NCI-H510A (cell line): ENCODE data around the gene CCDC201.

Source experiments
- DNase-seq: peaks from one replicate; lab custom pipeline; 2025; lab: John Stamatoyannopoulos, UW

Gene CCDC201, protein sequence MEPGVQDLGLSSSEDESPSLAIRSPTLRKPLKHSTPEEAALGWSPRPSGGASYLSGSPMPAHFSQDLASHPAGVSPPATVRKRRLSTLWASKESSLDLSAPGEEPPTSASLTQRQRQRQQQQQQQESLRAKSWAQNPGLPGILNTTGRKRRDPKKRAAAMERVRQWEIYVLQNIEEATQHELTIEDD

DNA sequence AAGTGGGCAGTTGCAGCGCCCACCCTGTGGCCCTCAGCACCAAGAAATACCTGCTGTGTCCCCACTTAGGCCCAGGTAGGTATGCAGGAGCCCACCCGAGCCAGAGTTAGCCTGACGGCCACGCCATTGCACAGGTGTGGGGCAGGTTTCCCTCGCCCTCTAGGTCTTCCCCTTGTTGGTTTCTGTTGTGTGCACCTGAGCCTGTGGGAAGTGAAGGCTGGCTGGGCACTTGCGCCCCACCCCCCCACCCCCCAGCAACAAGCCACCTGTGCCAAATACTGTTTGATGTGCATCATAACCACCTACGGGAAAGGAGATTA, at the start of gene CCDC201:
TSS of gene CCDC201 (minus strand) at position 48 of the 320 bp plus-strand sequence. CDS start 75 bp downstream, outside the sequence.
- DNase-seq, result no peak

DNA sequence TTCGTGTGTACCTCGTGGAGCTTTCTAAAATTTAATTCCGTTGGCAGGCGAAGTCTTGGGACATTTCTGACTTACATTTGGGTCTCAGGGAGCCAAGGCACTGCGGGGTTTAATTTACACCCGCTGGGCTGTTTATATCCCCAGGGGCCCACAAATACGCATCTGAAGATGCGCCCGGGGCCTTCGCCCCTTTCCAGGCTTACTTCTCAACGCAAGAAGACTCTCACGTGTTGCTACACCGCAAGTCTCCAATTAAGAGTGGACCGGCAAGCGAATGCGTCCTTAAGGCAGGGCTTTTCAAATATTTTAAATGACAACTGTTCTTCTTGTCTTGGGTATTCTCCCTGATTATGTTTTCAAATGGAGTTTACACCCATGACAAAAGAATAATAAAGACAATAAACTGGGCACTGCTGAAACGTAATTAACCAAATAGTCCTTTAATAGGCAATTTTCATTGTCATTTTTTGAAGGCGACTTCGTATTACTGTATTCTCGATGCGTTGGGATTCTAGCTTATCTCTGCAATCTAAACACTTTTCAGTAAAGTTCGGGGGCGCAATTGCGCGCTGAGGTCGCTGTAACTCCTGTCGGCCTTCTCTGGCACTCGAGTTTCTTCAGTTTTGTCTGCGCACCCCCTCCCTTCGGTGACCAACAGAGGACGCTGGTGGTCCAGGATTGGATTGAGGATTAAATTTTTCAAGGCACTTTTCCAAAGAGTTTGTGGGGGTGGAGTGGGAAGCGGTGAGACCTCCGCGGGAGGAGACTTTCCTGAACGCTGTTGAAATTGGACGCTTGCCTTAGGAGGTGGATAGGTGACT, 49.0 kb upstream of the CCDC201 start:
- no peak for DNase-seq

DNA sequence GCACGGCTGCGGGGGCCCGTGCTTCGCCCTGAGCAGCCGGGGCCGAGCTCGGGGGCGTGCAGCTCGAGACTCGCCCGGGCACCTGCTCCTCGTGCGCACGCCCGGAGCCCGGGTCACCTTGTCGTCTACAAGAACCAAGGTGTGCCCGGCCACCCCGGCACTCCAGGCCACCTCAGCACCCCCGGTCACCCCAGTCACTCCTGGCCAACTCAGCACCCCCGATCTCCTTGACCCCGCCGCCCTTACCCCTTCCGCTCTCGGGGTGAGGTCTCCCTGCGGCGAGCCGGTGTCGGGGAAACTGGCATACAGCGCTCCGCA, 48.5 kb upstream of the CCDC201 start:
- no peak for DNase-seq

DNA sequence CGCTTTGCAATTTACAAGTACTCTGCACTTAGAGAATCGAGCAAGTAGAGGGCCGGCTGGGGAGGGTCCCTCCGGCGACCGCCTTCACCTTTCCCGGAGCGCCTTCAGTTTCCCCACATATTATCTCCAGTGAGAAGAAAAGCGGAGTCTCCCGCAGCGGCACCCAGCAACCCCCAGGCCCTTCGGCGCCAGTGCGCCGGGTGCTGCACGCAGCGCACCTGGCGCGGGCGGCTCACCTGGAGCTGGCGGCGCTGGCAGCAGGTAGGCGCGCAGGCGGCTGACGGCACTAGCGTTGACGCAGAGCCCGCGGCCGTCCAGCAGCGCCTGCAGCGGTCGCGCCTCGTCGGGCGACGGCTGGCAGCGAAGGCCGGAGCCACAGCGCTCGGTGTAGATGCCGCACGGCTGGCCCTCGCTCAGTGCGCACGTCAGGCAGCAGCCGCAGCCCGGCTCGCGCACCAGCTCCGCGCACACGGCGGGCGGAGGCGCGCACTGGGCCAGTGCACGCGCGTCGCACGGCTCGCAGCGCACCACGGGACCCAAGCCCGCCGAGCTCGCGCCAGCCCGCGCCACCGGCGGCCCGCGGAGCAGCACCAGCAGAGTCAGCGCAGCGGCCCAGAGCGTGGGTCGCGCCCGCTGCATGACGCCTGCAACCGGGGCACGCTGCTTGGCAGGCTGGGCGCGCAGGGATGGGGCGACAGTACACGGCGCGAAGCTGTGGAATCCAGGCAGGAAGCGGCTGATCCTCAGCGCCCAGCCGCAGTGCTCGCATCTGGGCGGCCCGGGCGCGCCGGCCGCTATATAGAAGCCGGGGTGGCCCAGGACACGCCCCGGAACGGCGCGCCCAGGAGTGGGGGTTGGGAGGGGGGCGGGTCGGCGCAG, 47.9 kb upstream of the CCDC201 start, which contains the start of gene IGFBP3:
TSS of gene IGFBP3 (minus strand) at position 771 of the 879 bp plus-strand sequence. CDS start at position 639, 132 bp downstream.
- peak; percentile 22 for DNase-seq

DNA sequence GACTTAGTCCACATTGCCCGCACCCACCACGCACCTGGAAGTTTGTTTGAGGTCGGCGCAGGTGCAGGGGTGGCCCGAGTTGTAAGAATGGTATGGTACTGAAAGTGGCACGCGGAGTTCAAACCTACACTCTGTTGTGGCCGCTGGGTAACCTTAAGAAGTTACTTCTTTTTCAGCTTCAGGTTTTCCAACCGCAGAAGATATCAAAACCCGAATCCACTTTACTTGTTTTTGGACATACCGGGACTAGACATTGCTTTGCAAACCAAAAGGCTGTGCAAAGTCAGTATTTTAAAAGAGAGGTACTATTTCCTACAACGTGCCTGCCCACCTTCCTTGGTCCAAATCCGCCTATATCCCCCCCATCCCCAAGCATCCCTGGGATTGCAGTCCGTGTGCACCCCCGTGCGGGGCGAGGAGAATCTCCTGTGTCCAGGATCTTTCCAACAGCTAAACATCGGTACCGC, 47.1 kb upstream of the CCDC201 start:
- DNase-seq, result no peak

DNA sequence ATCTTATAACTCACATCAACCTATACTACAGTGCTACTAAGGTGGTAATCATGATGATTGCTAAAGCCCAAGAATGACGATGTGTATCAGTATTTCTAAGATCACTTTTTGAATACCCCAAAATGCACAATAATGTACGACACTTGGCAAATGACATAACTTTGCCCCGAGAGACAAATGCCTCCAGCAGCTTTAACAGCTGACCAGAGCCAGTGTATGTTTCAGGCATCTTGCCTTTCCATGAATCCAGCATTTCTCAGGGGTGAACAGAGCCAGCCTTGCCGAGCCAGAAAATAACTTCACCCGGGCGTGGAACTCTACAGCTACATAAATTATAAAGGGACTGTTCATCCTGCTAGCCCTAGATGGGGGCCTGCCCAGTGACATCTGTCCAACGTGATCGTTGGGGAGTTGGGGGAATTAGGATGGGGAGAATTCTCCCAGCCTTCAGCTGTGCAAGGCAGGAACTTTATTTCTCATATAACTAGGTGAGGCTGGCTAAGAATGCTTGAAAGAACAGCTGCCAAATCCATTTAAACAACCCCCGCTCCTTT, 46.4 kb upstream of the CCDC201 start:
- DNase-seq, result no peak

DNA sequence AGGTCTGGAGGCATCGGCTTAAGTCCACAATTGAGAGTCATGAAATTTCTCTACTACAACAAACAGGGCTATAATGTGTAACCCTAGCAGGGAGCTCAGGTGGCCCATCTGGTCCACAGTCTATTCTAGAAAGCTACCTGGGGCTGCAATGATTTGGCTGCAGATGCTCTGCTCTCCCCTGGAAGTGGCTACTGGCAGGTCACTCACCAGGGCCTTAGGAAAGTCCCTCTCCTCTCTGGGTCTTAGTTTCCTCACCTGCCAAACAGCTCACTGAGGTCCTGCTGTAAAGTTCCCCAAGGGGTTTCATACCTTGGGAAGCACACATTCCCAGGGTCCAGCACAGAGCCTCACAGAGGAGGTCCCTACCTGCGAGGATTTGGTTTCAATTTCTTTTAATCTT, 45.7 kb upstream of the CCDC201 start:
- no peak for DNase-seq

DNA sequence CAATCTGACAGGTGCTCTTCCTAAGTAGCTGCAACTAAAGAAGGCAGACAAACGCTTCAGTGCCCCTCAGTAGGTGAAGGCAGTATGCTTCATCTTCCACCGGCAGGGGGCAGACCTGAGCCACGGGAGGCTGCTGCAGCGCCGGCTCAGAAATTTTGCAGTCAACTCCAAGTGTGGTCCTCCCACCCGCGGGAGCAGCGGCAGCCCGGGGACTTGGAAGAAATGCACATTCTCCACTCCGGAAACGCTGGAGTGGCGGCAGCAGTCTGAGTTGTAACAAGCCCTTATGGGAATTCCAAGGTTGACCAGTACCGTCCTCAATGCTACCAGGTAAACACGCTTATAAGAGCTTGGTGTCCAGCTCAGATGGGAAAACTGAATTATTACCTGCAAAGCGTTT, 44.8 kb upstream of the CCDC201 start:
- DNase-seq, result no peak

DNA sequence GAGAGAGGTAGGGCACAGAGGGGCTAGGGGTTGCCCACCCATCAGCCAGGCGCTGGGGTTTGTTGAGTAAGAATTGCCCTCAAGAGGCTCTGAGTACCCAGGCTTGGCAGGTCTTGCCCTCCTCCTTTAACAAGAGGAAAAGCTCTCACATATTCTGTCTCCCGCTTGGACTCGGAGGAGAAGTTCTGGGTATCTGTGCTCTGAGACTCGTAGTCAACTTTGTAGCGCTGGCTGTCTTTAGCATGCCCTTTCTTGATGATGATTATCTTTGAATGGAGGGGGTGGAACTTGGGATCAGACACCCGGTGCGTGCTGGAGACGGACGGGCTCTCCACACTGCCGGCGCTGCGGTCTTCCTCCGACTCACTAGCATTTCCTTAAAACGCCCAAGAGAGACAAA, 44.2 kb upstream of the CCDC201 start:
- DNase-seq, result no peak

DNA sequence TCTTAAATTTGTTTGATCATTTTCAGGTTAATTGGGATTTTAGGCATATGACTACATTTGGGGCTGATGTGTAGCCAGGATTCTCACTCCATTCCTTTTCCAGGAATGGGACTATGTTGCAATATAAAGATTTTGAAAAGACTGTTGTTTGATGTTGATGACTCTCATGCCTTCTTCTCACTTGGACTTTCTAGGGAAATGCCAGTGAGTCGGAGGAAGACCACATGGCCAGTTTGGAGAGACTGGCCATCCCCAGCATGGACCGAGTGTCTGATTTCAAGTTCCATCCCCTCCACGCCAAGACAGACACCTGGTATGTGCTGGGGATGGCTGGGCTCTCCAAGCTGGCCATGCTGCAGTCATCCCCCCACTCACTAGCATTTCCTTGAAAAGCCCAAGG, 42.7 kb upstream of the CCDC201 start:
- no peak for DNase-seq

DNA sequence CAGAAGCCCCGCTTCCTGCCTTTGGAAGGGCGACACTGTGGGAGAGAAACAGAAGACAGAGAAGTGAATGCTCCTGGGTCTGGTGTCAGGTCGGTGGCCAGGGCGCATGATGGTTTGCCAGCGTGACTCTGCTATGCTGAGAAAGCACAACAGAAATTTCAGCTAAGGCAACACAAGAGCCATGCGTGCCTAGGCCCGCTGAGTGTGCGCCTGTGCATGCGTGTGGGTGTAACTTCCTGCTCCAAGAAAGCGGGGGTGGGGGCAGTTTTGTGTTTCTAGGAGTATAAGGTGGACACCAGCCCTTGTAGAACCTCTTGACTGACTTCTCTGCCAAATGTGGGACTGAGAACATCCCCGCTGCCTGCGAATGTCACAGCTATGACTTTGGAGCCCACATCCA, 42.0 kb upstream of the CCDC201 start:
- DNase-seq, result no peak

DNA sequence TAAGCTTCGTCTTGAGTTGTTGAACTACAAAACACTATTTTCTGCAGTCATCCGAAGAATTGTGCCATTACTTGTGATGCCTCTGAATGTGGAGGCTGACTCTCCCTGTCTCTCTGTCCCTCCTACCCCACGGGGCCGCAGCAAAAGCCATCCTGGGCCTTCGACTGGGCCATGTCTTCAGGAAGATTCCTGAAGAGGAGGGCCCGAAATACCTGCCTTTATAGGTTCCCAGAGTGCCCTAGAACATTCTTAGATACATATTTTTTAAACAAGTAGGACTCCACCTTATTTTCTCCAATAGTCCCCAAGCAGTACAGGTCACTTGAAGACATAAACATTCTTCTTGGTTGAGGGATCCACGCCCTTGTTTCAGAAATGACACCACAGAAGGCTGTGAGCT, 40.1 kb upstream of the CCDC201 start:
- DNase-seq, result no peak

DNA sequence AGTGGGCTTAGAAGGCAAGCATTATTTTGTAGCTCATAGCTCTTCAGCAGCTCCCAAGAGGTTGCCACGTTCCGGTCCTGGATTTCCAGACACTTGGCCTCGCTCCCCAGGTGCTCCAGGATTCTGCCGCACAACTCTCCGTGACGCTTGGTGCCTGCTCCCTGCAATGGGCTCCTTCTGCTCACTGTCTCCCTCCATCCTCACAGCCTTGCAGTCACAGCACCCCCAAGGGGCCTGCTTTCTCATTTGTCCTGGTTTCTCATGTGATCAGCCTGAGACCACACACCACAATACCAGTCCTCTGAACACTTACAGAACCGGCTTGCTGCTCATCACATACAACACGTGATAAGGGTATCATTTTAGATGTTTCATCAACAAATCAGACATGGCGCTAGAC, 38.4 kb upstream of the CCDC201 start:
- DNase-seq, result no peak

DNA sequence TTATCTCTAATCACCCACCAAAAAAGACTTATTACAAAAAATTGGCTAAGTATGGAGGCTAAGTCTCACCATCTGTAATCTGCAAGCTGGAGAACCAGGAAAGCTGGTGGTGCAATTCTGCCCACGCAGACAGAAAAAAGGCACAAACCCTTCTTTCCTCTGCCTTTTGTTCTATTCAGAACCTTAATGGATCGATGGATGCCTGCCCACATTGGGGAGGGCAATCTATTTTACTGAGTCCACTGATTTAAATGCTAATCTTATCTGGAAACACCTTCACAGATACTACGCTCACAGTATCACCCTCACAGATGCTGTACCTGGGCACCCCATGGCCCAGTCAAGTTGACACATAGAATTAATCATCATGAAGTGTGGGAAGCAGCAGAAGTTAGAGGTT, 38.0 kb upstream of the CCDC201 start:
- DNase-seq, result no peak

DNA sequence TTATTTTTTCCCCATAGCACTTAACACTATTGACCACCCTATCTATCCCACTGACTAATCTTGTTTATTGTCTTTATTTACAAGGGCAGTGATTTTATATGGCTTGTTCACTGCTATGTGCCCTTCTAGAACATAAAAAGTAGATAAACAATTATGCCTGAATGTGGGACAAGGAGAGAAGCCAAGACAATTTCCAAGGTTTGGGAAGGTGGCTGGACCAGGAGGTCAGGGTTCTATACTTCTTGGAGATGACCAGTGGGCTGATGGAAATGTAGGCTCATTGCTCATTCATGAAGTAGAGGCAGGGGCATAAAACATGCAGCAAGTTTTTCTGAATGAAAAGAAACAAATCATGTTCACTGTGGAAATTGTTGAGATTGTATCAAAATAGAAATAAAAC, 36.7 kb upstream of the CCDC201 start:
- no peak for DNase-seq

DNA sequence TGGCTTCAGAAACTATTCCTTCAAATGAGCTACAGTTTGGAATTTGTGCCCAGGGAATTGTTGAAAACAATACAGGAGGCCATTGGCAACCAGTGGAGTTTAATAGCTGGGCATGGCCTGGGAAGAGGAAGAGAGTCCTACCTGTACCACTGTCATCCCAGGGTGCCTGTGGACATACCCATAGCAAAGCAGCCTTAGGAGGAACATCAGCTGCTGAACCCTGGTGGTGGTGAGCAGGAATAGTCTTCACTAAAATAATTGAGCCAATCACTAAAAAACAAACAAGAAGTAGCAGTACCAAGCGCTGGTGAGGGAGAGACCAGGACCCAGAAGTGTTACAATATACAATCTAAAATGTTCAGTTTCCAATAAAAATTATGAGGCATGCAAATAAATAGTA, 29.9 kb upstream of the CCDC201 start:
- no peak for DNase-seq

DNA sequence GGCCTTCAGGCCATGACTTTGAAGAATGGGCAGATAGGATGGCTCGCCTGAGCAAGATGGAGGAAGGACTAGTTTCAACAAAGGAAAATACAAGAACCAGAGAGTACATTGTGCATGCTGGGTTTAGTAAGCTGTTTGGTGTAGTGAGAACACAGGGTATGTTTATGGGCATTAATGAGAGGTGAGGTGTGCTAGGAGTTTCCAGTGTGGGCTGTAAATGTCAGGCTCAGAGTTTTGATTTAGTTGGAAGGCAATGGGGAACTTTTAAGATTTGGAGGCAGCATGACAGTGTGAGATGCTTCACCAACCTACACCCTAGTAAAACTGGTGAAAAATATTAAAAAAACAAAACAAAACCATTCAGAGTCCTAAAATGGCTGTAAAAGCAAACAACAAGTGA, 28.7 kb upstream of the CCDC201 start:
- DNase-seq, result no peak

DNA sequence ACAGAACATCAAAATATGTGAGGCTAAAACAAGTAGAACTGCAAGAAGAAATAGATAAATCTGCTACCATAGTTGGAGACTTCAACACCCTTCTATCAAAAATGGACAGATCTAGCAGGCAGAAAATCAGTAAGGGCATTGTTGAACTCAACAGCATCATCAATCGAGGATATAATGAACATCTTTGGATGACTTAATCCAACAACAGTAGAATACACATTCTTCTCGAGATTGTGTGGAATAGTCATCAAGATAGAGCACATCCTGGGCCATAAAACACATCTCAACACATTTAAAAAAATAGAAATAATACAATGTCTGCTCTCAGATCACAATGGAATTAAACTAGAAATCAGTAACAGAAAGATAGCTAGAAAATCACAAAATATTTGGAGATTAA, 25.3 kb upstream of the CCDC201 start:
- no peak for DNase-seq

DNA sequence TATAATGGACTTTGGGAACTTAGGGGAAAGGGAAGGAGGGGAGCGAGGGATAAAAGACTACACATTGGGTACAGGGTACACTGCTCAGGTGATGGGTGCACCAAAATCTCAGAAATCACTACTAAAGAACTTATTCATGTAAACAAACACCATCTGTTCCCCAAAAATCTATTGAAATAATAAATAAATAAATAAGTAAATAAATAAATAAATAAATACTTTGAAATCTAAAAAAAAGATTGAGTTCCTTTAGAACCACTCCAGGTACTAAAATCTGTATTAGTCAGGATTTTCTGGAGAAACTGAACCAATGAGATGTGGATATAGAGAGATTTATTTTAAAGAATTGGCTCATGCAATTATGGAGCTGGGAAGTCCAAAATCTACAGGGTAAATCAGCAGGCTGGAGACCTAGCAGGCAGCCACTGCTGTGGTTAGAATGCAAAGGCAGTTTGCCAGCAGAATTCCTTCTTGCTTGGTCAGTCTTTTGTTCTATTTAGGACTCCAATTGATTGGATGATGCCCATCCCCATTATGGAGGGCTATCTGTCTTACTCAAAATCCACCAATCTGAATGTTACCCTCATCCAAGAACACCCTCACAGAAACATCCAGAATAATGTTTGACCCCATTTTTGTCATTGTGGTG, 24.3 kb upstream of the CCDC201 start:
- no peak for DNase-seq

DNA sequence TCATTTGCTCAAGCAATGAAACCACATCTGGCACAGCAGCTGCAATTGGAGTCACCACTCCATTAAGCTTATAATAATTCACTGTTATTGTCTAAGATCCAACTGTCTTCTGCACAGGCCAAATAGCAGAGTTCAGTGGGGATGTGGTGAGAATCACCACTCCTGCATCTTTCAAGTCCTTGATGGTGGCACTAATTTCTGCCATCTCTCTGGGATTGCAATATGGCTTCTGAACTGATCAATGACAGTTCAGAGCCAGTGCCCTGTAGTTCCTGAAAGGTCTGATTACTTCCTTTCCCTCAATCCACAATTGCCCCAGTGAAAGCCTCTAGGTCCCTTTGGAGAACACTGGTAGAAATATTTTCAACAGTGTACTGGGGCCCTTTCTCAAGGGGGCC, 21.8 kb upstream of the CCDC201 start:
- DNase-seq, result no peak

DNA sequence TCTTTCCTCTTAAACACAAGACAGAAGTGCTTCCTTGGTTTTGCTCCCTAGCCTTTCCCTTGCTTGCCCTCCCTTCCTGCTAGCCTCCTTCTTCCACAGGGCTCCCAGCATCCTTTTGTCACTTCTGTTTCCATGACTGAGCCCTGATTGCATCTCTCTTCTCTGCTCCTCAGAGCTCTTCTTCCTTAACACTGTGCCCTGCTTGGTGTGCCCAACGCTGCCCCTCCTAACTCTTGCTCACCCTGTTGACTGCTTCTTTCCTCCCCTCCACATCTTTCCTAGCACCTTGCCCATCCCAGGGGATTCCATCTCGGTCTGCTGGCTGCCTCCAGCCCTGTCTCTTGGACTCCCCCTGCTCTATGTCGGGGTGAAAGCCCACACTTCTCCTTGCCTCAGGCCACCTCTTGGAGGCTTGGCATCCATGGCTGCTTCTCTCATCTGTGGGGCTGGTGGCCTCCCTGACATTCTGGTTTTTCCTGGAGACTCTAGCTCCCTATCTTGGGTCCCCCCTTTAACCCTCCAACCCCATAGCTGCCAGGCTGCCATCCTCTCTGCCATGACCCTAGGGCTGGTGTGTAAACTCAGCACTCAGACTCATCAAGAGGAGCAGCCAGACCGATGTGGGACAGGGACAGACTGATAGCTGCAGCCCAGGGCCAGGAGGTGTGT, 21.2 kb upstream of the CCDC201 start:
- DNase-seq, result no peak
